Measurements from ENCODE around the gene DCBLD1. TPM values are rescaled to one million over a fixed set of nuclear protein-coding genes. Genes with fewer than 3 reads are reported as not detected.

DCBLD1 gene
- total RNA-seq, 1 donor from 2014 or later: 6.1 TPM

GRCh38 chr6:117506180-117506835 lies 23.8 kb downstream of the DCBLD1 start:
- no peak for TF ChIP-seq CTCF (conservative IDR thresholded peaks at IDR 0.05; ENCODE audit: low read depth, low read length)
- H3K4me3 ChIP-seq (ENCODE audit: low read depth, low read length): no peak overlapping the region
- DNase-seq (ENCODE audit: low read depth): no peak

GRCh38 chr6:117506907-117507306 lies 24.4 kb downstream of the DCBLD1 start:
- no peak for TF ChIP-seq CTCF (conservative IDR thresholded peaks at IDR 0.05; ENCODE audit: low read depth, low read length)
- H3K4me3 ChIP-seq (ENCODE audit: low read depth, low read length): no peak overlapping the region
- no peak for DNase-seq (ENCODE audit: low read depth)

GRCh38 chr6:117508450-117508971 lies 26.0 kb downstream of the DCBLD1 start:
- H3K4me3 ChIP-seq (ENCODE audit: low read depth, low read length): no peak overlapping the region
- no peak for TF ChIP-seq CTCF (conservative IDR thresholded peaks at IDR 0.05; ENCODE audit: low read depth, low read length)
- no peak for DNase-seq (ENCODE audit: low read depth)

- DNase-seq (ENCODE audit: low read depth): no peak
Measured at GRCh38 chr6:117509021-117509420, 26.5 kb downstream of the DCBLD1 start.

GRCh38 chr6:117512056-117512828 lies 29.8 kb downstream of the DCBLD1 start:
- DNase-seq (ENCODE audit: low read depth): no peak
- no peak overlapping the region for H3K4me3 ChIP-seq (ENCODE audit: low read depth, low read length)
- TF ChIP-seq CTCF (conservative IDR thresholded peaks at IDR 0.05; ENCODE audit: low read depth, low read length): no peak

More at GRCh38 chr6:117509021-117509420, 26.5 kb downstream of the DCBLD1 start:
- H3K4me3 ChIP-seq (ENCODE audit: low read depth, low read length): no peak overlapping the region
- no peak for TF ChIP-seq CTCF (conservative IDR thresholded peaks at IDR 0.05; ENCODE audit: low read depth, low read length)

GRCh38 chr6:117512987-117513573 lies 30.6 kb downstream of the DCBLD1 start:
- DNase-seq (ENCODE audit: low read depth): no peak
- no peak overlapping the region for H3K4me3 ChIP-seq (ENCODE audit: low read depth, low read length)
- TF ChIP-seq CTCF (conservative IDR thresholded peaks at IDR 0.05; ENCODE audit: low read depth, low read length): no peak

All from epithelial cell of proximal tubule (primary cell).